Measurements from ENCODE around the gene TRIM28.

TRIM28 gene

DNA sequence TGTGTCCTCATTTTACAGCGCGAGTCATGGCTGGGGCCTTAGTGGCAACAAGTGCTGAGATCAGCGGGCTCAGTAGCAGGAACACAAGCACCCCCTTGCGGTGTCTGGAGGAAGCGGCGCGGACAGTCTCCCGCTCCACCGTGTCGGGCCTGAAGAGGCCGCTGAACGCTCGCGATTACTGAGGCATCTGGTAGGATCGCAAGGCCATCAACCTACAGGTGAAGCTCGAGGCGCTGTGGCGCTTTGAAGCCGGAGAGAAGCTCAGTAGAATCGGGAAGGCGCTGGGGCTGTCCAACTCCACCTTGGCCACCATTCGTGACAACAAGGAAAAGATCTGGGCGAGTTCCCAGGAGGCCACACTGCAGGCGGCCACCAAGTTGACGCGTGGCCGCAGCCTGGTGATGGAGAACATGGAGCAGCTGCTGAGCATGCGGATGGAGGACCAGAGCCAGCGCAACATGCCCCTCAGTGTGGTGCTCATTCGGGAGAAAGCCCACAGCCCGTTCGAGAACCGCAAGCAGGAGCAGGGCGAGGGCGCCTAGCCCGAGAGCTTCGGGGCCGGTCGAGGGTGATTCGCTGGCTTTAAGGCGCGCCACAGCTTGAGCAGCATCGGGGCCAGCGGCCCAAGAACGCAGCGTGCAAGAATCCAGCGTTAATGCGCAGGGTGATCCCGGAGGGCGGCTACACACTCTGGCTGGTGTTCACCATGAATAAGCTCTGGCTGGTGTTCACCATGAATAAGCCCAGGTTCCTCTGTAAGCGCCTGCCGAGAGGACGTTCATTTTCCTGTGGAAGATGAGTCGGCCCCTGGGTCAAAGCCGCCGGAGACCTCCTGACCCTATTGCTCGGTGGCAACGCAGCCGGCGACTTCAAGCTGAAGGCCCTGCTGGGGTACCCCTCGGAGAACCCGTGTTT, 37.6 kb downstream of the TRIM28 start:
- peak; percentile 19 for DNase-seq

DNA sequence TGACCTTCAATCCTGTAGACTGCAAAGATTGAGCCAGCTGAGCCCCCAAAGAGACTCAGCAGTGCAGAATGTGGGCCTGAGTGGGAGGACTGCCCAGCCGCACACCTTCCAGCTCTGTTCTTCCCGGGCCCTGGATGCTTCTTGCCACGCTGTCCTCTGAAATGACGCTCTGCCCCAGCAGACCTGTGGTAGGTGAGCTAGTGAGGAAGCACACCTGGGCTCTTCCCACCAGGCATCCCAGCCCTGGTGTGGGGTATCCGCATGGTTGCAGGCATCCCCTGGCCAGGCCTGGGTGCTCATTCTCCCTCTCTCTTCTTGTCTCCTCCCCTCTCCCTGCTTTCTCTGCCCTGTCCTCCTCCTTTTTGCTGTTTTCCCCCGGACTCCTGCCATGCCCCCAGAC, 39.1 kb downstream of the TRIM28 start:
- no peak for DNase-seq

DNA sequence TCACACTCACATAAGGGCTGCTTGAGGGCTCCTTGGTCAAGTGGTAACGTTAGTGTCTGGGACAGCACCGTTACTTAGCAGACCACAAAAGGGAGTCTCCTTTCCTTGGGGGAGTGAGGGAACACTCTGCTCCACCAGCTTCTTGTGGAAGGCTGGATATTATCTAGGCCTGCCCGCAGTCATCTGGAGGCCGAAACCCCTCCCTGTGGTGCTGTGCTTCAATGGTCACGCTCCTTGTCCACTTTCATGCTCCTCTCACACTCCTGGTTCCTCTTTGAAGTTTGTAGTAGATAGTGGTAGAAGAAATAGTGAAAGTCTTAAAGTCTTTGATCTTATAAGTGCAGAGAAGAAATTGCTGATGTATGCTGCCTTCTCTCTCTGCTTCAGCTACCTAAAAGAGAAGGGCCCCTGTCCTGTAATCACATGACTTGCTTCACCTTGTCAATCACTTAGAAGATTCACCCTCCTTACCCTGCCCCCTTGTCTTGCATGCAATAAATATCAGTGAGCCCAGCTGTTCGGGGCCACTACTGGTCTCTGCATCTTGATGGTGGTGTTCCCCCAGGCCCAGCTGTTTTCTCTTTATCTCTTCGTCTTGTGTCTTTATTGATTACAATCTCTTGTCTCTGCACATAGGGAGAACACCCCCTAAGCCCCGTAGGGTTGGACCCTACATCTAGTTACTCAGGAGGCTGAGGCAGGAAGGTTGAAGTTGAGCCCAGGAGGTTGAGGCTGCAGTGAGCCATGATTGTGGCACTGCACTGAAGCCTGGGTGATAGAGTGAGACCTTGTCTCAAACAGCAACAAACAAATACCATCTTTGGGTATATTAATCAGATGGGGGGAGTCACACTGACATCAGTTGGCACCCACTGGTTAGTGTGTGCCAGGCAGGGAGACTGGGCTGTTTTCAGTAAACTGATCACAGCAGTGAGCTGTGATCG, 40.9 kb downstream of the TRIM28 start:
- DNase-seq, result no peak

DNA sequence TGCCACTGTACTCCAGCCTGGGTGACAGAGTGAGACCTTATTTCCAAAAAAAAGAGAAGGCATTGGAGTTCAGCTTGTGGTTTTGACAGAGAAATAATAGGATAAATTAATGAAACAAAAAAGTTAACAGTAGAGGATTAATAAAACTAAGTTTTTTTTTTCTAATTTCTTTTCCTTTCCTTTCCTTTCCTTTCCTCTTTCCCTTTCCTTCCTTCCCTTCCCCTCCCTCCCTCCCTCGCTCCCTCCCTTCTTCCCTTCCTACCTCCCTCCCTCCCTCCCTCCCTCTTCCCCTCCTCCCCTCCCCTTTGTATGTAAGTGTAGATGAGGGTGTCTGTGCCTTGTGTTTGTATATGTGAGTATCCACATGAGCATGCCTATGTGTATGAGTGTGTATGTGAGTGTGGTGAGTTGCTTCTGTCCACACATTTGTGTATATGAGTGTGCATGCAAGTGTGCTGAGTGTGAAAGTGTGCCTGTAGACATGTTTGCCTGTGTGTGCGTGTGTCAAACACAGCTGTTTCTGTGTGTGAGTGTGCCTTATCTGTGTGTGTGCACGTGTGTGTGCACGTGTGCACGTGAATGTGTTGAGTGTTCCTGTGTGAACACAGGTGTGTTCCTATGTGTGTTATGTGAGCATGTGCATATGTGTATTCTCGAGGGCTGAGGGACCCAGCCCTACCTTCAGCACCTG, 41.7 kb downstream of the TRIM28 start:
- no peak for DNase-seq

DNA sequence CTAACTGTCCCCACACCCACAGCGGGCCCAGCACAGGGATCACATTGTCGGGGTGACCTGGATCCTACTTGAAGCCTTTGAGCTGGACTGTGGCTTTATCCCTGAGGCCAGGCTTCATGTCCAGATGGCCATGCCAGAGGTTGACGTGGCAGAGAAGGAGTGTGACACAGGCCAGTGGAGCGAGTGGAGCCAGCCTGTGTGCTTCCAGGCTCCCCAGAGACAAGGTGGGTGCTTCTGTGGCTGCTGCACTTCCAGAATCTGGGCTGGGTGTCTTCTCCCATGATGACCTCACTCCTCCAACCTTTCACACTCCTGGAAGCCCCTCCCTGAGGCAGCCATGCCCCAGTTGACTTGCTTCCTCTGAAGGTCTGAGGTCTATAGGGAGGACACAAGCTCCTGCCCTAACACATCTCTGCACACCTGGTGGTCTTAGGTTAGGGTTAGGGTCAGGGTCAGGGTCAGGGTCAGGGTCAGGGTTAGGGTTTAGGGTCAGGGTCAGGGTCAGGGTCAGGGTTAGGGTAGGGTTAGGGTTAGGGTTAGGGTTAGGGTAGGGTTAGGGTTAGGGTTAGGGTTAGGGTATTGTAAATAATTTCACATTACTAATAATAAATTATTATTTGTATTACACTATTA, 42.4 kb downstream of the TRIM28 start:
- no peak for DNase-seq
